Tibial artery (tissue), 4 donors: ENCODE measurements around the gene LUC7L.

Experiments
- DNase-seq, 2 donors: peaks; one replicate each; pipeline ENCODE4 v3.0.0-alpha.2; 2019
- H3K27ac ChIP-seq, 2 donors: fragments of 200-600 bp; sonication (generic) in 1 of 2; 1 replicate in 1 of 2; 2 replicates in 1 of 2; pipeline ENCODE4 v1.5.1; 2018 to 2019; ENCODE audit warnings: mild to moderate bottlenecking in 1 of 2
- H3K27me3 ChIP-seq, 2 donors: fragments of 200-600 bp; sonication (generic) in 1 of 2; one replicate each; pipeline versions ENCODE4 v1.5.1 to v1.6.0; 2016 to 2019
- H3K36me3 ChIP-seq, 3 donors: fragments of 200-600 bp; sonication (generic) in 2 of 3; one replicate each; pipeline ENCODE4 v1.5.1; 2016 to 2019; ENCODE audit warnings: mild to moderate bottlenecking in 2 of 3
- H3K4me1 ChIP-seq, 4 donors: fragments of 200-600 bp; sonication (generic) in 2 of 4; 1 replicate in 3 of 4; 2 replicates in 1 of 4; pipeline ENCODE4 v1.5.1; 2016 to 2019
- H3K4me3 ChIP-seq, 2 donors: fragments of 200-600 bp; sonication (generic) in 1 of 2; 1 replicate in 1 of 2; 2 replicates in 1 of 2; pipeline ENCODE4 v1.5.1; 2018 to 2019; ENCODE audit warnings: mild to moderate bottlenecking in 2 of 2
- H3K9me3 ChIP-seq, 3 donors: fragments of 200-600 bp; sonication (generic) in 1 of 3; one replicate each; pipeline ENCODE4 v1.5.1; 2016 to 2019
- CTCF ChIP-seq, 2 experiments: fragments of 200-600 bp in 1 of 2; fragments of 450-650 bp in 1 of 2; IDR thresholded peaks; one replicate each; pipeline ENCODE4 v1.5.1; 2017 to 2019; ENCODE audit warnings: antibody characterized with exemption in 2 of 2, mild to moderate bottlenecking in 1 of 2, moderate library complexity in 1 of 2
- intact Hi-C: fragments of 100-400 bp; cut with DNase I; formaldehyde crosslinking; loops from one replicate; pipeline ENCODE4 v1.15.0; 2023; ENCODE audit warnings: low total_unique reads

Gene LUC7L

GRCh38 chr16:228852-229730 is at the start of gene LUC7L:
LUC7L (minus strand) TSS chr16:229449; CDS start chr16:229339, 110 bp downstream.
- Histone ChIP-seq H3K9me3 (no peaks in the 10 kb centered on the region), H3K36me3 (peaks cover 29 to 36% (median 32%) of the 10 kb centered on the region in 3 donors), H3K27ac (peak within 1 kb of the TSS; percentile 90 to 95), H3K27me3 (no peaks in the 10 kb centered on the region), H3K4me1 (peaks cover 5 to 23% (median 14%) of the 10 kb centered on the region in 4 donors), H3K4me3 (peak within 1 kb of the TSS; percentile 79 to 88)
- DNase-seq, result peak; percentile 84 to 90
- intact Hi-C loops, result no loop called here
- no peak for TF ChIP-seq CTCF (IDR thresholded peaks at IDR 0.05)

- intact Hi-C loops, result no loop called here
- no peak for DNase-seq
- TF ChIP-seq CTCF (IDR thresholded peaks at IDR 0.05), result no peak
Observed at GRCh38 chr16:278863-279366, 49.7 kb upstream of the LUC7L start.

DNA sequence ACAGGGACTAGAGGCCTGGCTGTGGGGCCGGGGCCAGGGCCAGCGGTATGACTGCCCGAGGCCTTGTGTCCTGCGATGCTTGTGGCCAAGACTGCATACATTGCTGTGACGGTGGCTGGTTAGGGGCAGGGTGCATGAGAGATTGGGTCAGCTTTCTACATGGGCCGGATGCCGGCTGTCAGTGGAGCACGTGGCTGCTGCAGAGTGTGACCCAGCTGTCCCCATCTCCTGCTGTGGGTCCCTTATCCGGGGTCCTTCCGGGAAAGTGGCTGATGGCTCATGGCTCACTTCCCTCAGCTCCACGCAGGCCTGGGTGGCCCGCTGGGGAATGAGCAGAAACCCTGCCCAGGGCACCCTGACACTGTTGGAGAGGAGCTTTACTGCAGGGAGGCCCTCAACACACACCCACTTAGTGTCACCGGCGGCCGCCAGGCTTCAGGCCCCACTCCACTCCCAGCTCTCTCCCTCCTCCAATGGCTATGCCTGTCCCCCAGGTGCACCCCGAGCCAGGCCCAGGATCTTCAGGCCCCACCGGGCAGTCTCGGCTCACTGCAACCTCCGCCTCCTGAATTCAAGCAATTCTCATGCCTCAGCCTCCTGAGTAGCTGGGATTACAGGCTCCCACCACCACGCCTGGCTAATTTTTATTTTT is 47.3 kb upstream of the LUC7L start:
- Histone ChIP-seq H3K9me3 (no peaks in the 10 kb centered on the region), H3K4me3 (no peak overlapping the region), H3K27ac (no peak overlapping the region), H3K27me3 (peaks cover 0 to 61% of the 10 kb centered on the region in 2 donors), H3K36me3 (no peaks in the 10 kb centered on the region), H3K4me1 (peaks cover 0 to 32% (median 24%) of the 10 kb centered on the region in 4 donors)
- intact Hi-C loops, result no loop called here
- no peak for TF ChIP-seq CTCF (IDR thresholded peaks at IDR 0.05)
- DNase-seq, result peak in 1 of 2 donors; percentile 65

More at GRCh38 chr16:278863-279366, 49.7 kb upstream of the LUC7L start:
- Histone ChIP-seq H3K4me1 (peaks cover 0 to 34% (median 24%) of the 10 kb centered on the region in 4 donors), H3K27me3 (peaks cover 0 to 69% of the 10 kb centered on the region in 2 donors), H3K4me3 (no peak overlapping the region), H3K27ac (no peak overlapping the region), H3K9me3 (no peaks in the 10 kb centered on the region), H3K36me3 (no peaks in the 10 kb centered on the region)

DNA sequence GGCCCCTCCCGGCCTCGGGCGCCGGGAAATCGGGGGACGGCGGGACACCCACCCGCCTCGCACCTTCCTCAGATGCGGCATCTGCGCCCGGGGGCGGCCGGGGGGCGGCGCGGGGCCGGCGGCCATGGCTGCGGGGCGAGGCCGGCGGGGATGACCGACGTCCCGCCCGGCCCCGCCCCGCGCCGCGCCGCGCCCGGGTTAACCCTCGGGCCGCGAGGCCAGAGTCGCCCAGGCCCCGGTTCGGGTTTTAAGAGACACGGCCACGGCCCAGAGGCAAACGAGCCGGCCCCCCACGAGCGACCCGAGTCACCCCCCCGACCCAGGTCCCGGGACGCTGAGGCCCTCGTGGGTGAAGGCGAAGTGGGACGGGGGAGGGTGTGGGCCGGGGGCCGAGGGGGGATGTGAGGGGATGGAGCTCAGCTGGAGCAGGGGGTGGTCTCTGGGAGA is 46.6 kb upstream of the LUC7L start, which contains the start of gene RGS11:
Gene RGS11, minus strand, starts transcription at position 159 of the 447 bp plus-strand sequence. Its CDS starts 33 bp downstream, at position 126.
- Histone ChIP-seq H3K27ac (no peak within 1 kb of the TSS), H3K36me3 (no peaks in the 10 kb centered on the region), H3K27me3 (peaks cover 0 to 53% of the 10 kb centered on the region in 2 donors), H3K4me3 (peak within 1 kb of the TSS; percentile 44 to 51), H3K9me3 (no peaks in the 10 kb centered on the region), H3K4me1 (peaks cover 0 to 25% (median 18%) of the 10 kb centered on the region in 4 donors)
- DNase-seq, result no peak
- intact Hi-C loops, result no loop called here
- TF ChIP-seq CTCF (IDR thresholded peaks at IDR 0.05), result no peak

- TF ChIP-seq CTCF (IDR thresholded peaks at IDR 0.05), result no peak
- H3K27ac ChIP-seq, result no peak overlapping the region
- H3K27me3 ChIP-seq, result peaks cover 0 to 49% of the 10 kb centered on the region in 2 donors
- H3K4me3 ChIP-seq, result peak overlapping the region; percentile 44 to 51
- H3K36me3 ChIP-seq, result no peaks in the 10 kb centered on the region
- intact Hi-C loops, result no loop called here
- peaks cover 0 to 21% (median 15%) of the 10 kb centered on the region in 4 donors for H3K4me1 ChIP-seq
- no peak for DNase-seq
- no peaks in the 10 kb centered on the region for H3K9me3 ChIP-seq
Observed at GRCh38 chr16:275041-275641, 45.9 kb upstream of the LUC7L start.
